Fibroblast of upper back skin (primary cell): ENCODE measurements around the gene MUC13.

Source experiments
- DNase-seq: peaks from one replicate; pipeline ENCODE4 v3.0.0-alpha.2; 2013

Gene MUC13

GRCh38 chr3:124941771-124942170, 7.2 kb upstream of the MUC13 start:
- no peak for DNase-seq

- no peak for DNase-seq
These were observed 5.1 kb upstream of the MUC13 start for GRCh38 chr3:124939661-124940060.

- DNase-seq = no peak
These were observed 4.3 kb upstream of the MUC13 start for GRCh38 chr3:124938896-124939295.

- DNase-seq = no peak
These were observed 2.5 kb upstream of the MUC13 start for GRCh38 chr3:124937049-124937448.

DNA sequence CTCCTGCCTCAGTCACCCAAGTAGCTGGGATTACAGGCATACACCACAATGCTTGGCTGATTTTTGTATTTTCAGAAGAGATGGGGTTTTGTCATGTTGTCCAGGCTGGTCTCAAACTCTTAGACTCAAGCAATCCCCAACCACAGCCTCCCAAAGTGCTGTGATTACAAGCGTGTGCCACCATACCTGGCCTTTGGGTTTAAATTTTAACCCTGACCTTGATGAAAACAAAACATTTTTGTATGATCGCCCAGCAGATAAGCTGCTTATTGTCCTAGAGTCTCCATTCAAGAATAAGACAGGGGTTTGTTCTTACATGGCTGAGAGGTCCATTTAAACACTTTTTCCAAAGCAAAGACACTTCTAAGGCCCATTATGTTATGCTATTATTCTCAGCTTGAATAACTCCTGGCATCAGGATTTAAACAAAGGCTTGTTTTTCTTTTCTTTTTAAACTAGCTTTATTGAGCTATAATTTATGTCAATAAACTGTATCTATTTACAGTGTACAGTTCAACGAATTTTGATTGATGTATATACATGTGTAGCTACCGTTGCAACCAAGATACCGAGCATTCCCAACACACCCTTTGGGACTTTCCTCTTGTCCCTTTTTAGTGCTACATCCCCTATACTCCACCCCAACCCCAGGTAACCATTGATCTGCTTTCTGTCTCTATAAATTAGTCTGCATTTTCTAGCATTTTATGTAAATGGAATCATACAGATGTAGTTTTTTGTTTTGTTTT, 1.4 kb upstream of the MUC13 start:
- DNase-seq = no peak

- DNase-seq = no peak
These were observed 713 bp upstream of the MUC13 start for GRCh38 chr3:124935264-124935663.

GRCh38 chr3:124928333-124929202, 6.0 kb downstream of the MUC13 start:
- peak; percentile 72 for DNase-seq

GRCh38 chr3:124927574-124928045, 6.9 kb downstream of the MUC13 start:
- DNase-seq = no peak

- DNase-seq = no peak
These were observed 8.0 kb downstream of the MUC13 start for GRCh38 chr3:124926426-124927101.

DNA sequence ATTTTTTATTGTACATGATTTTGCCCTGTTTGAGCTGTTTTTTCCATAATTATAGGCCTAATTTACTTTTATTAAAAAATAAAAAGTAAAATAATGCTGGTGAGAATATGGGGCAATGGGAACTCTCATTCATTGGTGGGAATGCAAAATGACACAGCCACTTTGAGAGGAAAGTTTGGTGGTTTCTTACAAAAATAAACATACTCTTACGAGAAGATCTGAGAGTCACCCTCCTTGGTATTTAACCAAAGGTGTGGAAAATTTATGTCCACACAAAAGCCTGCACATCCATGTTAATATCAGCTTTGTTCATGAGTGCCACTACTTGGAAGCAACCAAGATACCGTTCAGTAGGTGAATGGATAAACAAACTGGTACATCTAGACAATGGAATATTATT, 9.8 kb downstream of the MUC13 start:
- no peak for DNase-seq

- DNase-seq = peak; percentile 14
These were observed 10.7 kb downstream of the MUC13 start for GRCh38 chr3:124923833-124924232.

- no peak for DNase-seq
These were observed 13.8 kb downstream of the MUC13 start for GRCh38 chr3:124920718-124921117.

- DNase-seq = peak; percentile 50
These were observed 14.8 kb downstream of the MUC13 start for GRCh38 chr3:124919756-124920155.

- no peak for DNase-seq
These were observed 16.0 kb downstream of the MUC13 start for GRCh38 chr3:124918524-124918923.

DNA sequence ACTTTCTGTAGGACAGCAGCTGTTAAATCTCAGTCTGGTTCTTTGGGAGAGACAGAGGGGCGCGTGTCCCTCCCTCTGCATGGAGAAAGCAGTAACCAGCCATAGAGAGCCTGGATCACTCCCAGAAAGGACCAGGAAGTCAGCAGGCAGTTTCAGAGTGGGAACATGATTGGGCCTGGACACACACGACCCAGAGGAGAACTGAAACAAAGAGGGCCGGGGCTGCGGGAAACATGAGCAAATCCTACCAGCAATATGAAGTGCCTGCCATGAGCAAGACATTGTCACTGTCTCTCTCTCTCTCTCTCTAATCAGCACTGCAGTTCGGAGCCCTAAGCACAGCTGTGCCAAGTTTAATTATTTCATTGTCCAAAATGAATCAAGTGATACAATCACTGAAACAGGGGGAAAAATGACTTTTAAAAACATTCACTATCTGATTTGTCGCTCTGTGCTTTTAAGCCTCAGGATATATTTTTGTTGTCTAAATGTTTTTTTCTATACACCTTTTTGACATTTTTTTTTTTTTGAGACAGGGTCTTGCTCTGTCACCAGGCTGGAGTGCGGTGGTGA, 17.6 kb downstream of the MUC13 start:
- no peak for DNase-seq

DNA sequence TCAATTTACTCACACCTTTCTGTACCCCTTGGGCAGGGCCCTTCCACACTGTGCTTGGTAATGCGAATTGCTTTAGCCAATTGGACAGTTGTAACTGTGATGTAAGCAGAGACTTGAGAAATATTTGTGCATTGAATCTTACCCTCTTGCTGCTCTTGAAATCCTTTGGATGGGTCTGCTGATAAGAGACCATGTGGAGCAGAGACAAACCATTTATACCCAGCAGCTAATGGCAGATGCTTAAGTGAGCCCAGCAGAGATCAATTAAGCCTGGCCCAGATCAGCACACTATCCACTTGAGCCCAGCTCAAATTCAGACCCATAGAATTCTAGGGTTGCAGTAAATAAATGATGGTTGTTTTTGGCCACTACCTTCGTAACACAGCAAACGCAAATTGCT, 19.3 kb downstream of the MUC13 start:
- no peak for DNase-seq

GRCh38 chr3:124907957-124908356, 26.6 kb downstream of the MUC13 start:
- no peak for DNase-seq

- DNase-seq = no peak
These were observed 29.6 kb downstream of the MUC13 start for GRCh38 chr3:124904835-124905492.

DNA sequence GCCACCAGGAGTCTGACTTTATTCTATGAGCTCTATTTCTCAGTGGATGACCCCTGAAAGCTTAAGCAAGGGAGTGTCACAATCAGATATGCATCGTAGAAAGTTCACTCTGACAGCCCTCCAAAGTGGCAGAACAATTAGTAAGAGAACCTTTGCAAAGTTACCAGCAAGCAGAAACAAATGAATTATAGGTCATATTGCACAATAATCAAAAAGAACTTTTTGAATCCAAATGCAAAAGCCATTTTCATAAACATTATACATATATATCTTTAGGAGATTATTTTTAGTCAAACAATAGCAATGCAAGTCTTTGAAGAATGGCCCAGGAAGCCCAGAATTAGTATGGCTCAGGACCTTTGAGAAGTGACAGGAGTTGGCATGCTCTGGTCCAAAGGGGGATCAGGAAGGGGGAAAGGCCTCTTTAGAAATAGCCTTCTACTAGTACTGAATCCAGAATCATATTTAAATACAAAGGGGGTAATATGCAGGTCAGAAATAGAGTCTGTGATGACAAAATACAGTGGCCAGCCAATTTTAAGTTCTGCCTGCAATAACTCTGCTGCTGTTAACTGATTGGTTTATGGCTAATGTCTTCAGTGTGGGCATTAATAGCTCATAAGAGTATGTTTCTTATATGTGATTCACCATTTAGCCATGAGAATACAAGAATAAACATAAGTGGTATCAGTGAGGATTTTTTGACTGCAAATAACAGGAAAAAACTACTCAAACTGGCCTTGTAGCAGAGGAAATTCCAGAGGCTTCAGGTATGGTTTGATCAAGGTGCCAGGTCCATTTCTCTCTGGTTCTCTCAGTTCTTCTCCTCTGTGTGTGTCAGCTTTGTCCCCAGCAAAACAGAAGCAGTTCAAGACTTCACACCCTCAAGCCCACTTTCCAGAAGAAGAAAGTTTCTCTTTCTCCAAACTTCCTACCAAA, 30.4 kb downstream of the MUC13 start:
- DNase-seq = peak; percentile 17

GRCh38 chr3:124896824-124897526, 37.6 kb downstream of the MUC13 start:
- DNase-seq = no peak

DNA sequence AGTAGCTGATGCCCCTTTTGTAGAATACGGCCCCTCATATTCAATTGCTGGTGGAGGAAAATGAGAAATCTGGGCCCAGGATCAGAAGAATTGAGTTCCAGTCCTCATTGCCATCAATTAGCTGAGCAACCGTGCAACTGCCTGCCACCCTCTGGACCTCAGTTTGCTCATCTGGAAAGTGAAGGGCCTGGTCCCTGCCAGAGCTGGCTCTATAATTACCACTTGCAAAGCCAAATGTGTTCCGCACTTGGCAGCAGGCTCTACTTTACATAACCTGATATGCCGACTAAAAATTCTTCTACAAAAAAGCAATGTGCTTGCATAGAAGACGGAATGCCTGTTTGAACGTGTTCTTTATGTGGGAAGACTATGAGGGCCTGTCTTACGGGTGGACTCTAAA, 38.8 kb downstream of the MUC13 start:
- no peak for DNase-seq
